Muscle layer of duodenum (tissue), 2 donors: ENCODE data around the gene IL17C.

Experiments used
- H3K27ac ChIP-seq: one replicate; pipeline ENCODE4 v1.7.0; 2013; ENCODE audit warnings: mild to moderate bottlenecking, low read length
- H3K27me3 ChIP-seq: one replicate; pipeline ENCODE4 v1.7.0; 2013; ENCODE audit warnings: low read depth, mild to moderate bottlenecking, control low read depth, low read length
- H3K36me3 ChIP-seq, 2 donors: one replicate each; pipeline ENCODE4 v1.7.0; 2013; ENCODE audit warnings: low read length in 2 of 2, control low read depth in 1 of 2, mild to moderate bottlenecking in 1 of 2; ENCODE audit not compliant: insufficient read depth in 2 of 2, control insufficient read depth in 1 of 2
- H3K4me1 ChIP-seq, 2 donors: one replicate each; pipeline ENCODE4 v1.7.0; 2013; ENCODE audit warnings: low read length in 2 of 2, mild to moderate bottlenecking in 2 of 2, control low read depth in 1 of 2, moderate library complexity in 1 of 2; ENCODE audit not compliant: insufficient read depth in 2 of 2, control insufficient read depth in 1 of 2
- H3K4me3 ChIP-seq, 2 donors: one replicate each; pipeline ENCODE4 v1.7.0; 2013; ENCODE audit warnings: low read length in 2 of 2, low read depth in 1 of 2, mild to moderate bottlenecking in 1 of 2
- H3K9me3 ChIP-seq, 2 donors: one replicate each; pipeline ENCODE4 v1.7.0; 2013; ENCODE audit warnings: low read length in 2 of 2, control low read depth in 1 of 2, mild to moderate bottlenecking in 1 of 2; ENCODE audit not compliant: control insufficient read depth in 1 of 2
- donor health status: healthy.

The IL17C gene

GRCh38 chr16:88638323-88639230 is at the start of gene IL17C:
IL17C (plus strand) TSS chr16:88638572; CDS start chr16:88638642, 70 bp downstream.
- no peak within 1 kb of the TSS for H3K4me3 ChIP-seq
- no peak within 1 kb of the TSS for H3K27ac ChIP-seq
- peaks cover 0 to 16% of the 10 kb centered on the region in 2 donors for H3K4me1 ChIP-seq
- H3K9me3 ChIP-seq = no peaks in the 10 kb centered on the region
- peaks cover 26% of the 10 kb centered on the region for H3K27me3 ChIP-seq
- peaks cover 0 to 6% of the 10 kb centered on the region in 2 donors for H3K36me3 ChIP-seq

- Histone ChIP-seq H3K27me3 (no peaks in the 10 kb centered on the region), H3K36me3 (peaks cover 44 to 58% of the 10 kb centered on the region in 2 donors), H3K4me1 (no peaks in the 10 kb centered on the region), H3K27ac (no peak overlapping the region), H3K9me3 (no peaks in the 10 kb centered on the region), H3K4me3 (no peak overlapping the region)
Observed at GRCh38 chr16:88588754-88589153, 49.6 kb upstream of the IL17C start.

GRCh38 chr16:88589441-88589840 is 48.9 kb upstream of the IL17C start:
- no peak overlapping the region for H3K27ac ChIP-seq
- no peaks in the 10 kb centered on the region for H3K4me1 ChIP-seq
- no peaks in the 10 kb centered on the region for H3K9me3 ChIP-seq
- no peaks in the 10 kb centered on the region for H3K27me3 ChIP-seq
- H3K4me3 ChIP-seq = no peak overlapping the region
- peaks cover 44 to 60% of the 10 kb centered on the region in 2 donors for H3K36me3 ChIP-seq

GRCh38 chr16:88591577-88592021 is 46.8 kb upstream of the IL17C start:
- Histone ChIP-seq H3K27ac (no peak overlapping the region), H3K4me3 (no peak overlapping the region), H3K9me3 (no peaks in the 10 kb centered on the region), H3K4me1 (no peaks in the 10 kb centered on the region), H3K27me3 (no peaks in the 10 kb centered on the region), H3K36me3 (peaks cover 40 to 48% of the 10 kb centered on the region in 2 donors)

- Histone ChIP-seq H3K27ac (no peak overlapping the region), H3K9me3 (no peaks in the 10 kb centered on the region), H3K4me3 (no peak overlapping the region), H3K36me3 (peaks cover 25 to 35% of the 10 kb centered on the region in 2 donors), H3K4me1 (no peaks in the 10 kb centered on the region), H3K27me3 (no peaks in the 10 kb centered on the region)
Observed at GRCh38 chr16:88593061-88593460, 45.3 kb upstream of the IL17C start.

GRCh38 chr16:88593489-88593888 is 44.9 kb upstream of the IL17C start:
- Histone ChIP-seq H3K4me3 (no peak overlapping the region), H3K9me3 (no peaks in the 10 kb centered on the region), H3K27ac (no peak overlapping the region), H3K27me3 (no peaks in the 10 kb centered on the region), H3K4me1 (no peaks in the 10 kb centered on the region), H3K36me3 (peaks cover 21 to 35% of the 10 kb centered on the region in 2 donors)

- Histone ChIP-seq H3K9me3 (no peaks in the 10 kb centered on the region), H3K4me1 (no peaks in the 10 kb centered on the region), H3K27ac (no peak overlapping the region), H3K4me3 (no peak overlapping the region), H3K36me3 (peaks cover 18 to 34% of the 10 kb centered on the region in 2 donors), H3K27me3 (no peaks in the 10 kb centered on the region)
Observed at GRCh38 chr16:88593910-88594309, 44.5 kb upstream of the IL17C start.

- no peak overlapping the region for H3K27ac ChIP-seq
- H3K4me1 ChIP-seq = peaks cover 0 to 4% of the 10 kb centered on the region in 2 donors
- H3K27me3 ChIP-seq = no peaks in the 10 kb centered on the region
- no peak overlapping the region for H3K4me3 ChIP-seq
- peaks cover 18 to 34% of the 10 kb centered on the region in 2 donors for H3K36me3 ChIP-seq
- no peaks in the 10 kb centered on the region for H3K9me3 ChIP-seq
Observed at GRCh38 chr16:88595101-88595500, 43.3 kb upstream of the IL17C start.

GRCh38 chr16:88595921-88596320 is 42.5 kb upstream of the IL17C start:
- H3K27me3 ChIP-seq = no peaks in the 10 kb centered on the region
- no peak overlapping the region for H3K27ac ChIP-seq
- no peak overlapping the region for H3K4me3 ChIP-seq
- peaks cover 16 to 40% of the 10 kb centered on the region in 2 donors for H3K36me3 ChIP-seq
- peaks cover 0 to 4% of the 10 kb centered on the region in 2 donors for H3K4me1 ChIP-seq
- H3K9me3 ChIP-seq = no peaks in the 10 kb centered on the region

GRCh38 chr16:88596483-88596882 is 41.9 kb upstream of the IL17C start:
- peaks cover 16 to 43% of the 10 kb centered on the region in 2 donors for H3K36me3 ChIP-seq
- no peak overlapping the region for H3K27ac ChIP-seq
- H3K4me1 ChIP-seq = peaks cover 0 to 4% of the 10 kb centered on the region in 2 donors
- H3K9me3 ChIP-seq = no peaks in the 10 kb centered on the region
- no peak overlapping the region for H3K4me3 ChIP-seq
- no peaks in the 10 kb centered on the region for H3K27me3 ChIP-seq

- H3K9me3 ChIP-seq = no peaks in the 10 kb centered on the region
- peaks cover 0 to 4% of the 10 kb centered on the region in 2 donors for H3K4me1 ChIP-seq
- no peak overlapping the region for H3K27ac ChIP-seq
- no peaks in the 10 kb centered on the region for H3K27me3 ChIP-seq
- no peak overlapping the region for H3K4me3 ChIP-seq
- H3K36me3 ChIP-seq = peaks cover 15 to 55% of the 10 kb centered on the region in 2 donors
Observed at GRCh38 chr16:88597856-88598491, 40.4 kb upstream of the IL17C start.
